IPS DF 6.9 (cell line): ENCODE data around the gene APBB1.

Experiments used
- DNase-seq: peaks from one replicate; pipeline ENCODE4 v3.0.0-alpha.2; 2013; ENCODE audit warnings: low read depth, low spot score
- H3K27ac ChIP-seq: one replicate; pipeline ENCODE4 v1.5.1; 2013; ENCODE audit warnings: low read length, control low read depth
- H3K27me3 ChIP-seq: 2 replicates; pipeline ENCODE4 v1.6.1; 2013; ENCODE audit warnings: mild to moderate bottlenecking, low read length; ENCODE audit not compliant: control insufficient read depth, insufficient read depth
- H3K36me3 ChIP-seq: 2 replicates; pipeline ENCODE4 v1.6.1; 2013; ENCODE audit warnings: low read length; ENCODE audit not compliant: control insufficient read depth, insufficient read depth
- H3K4me1 ChIP-seq: 2 replicates; pipeline ENCODE4 v1.6.1; 2013; ENCODE audit warnings: low read length; ENCODE audit not compliant: control insufficient read depth, insufficient read depth
- H3K4me3 ChIP-seq: 2 replicates; pipeline ENCODE4 v1.5.1; 2013; ENCODE audit warnings: mild to moderate bottlenecking, low read length
- H3K9me3 ChIP-seq: 2 replicates; pipeline ENCODE4 v1.6.1; 2013; ENCODE audit warnings: low read length, inconsistent platforms; ENCODE audit not compliant: control insufficient read depth, insufficient read depth
- WGBS: extraction: QIAGEN DNeasy Blood & Tissue Kit; methylation state at CpG from one replicate; pipeline ENCODE4 v1.1.7; 2013; ENCODE audit warnings: mixed read lengths, missing lambda C conversion rate; ENCODE audit not compliant: insufficient read length, insufficient coverage; 5-methylcytosine and 5-hydroxymethylcytosine counted together

The APBB1 gene

GRCh38 chr11:6417907-6418556 is 862 bp downstream of the APBB1 start:
- Histone ChIP-seq H3K9me3 (no peaks in the 10 kb centered on the region), H3K27me3 (peaks cover 5% of the 10 kb centered on the region; the same call in 1 of the 2 replicates), H3K4me3 (peak overlapping the region; percentile 90; the same call in 1 of the 2 replicates), H3K36me3 (no peaks in the 10 kb centered on the region), H3K27ac (no peak overlapping the region), H3K4me1 (no peaks in the 10 kb centered on the region)
- DNase-seq: no peak
- WGBS: no CpG with 5 or more reads among the region's 7 CpGs

GRCh38 chr11:6415797-6416196 is 3.1 kb downstream of the APBB1 start:
- H3K27me3 ChIP-seq: peaks cover 5% of the 10 kb centered on the region; the same call in 1 of the 2 replicates
- no peaks in the 10 kb centered on the region for H3K9me3 ChIP-seq
- H3K36me3 ChIP-seq: no peaks in the 10 kb centered on the region
- DNase-seq: no peak
- H3K4me1 ChIP-seq: no peaks in the 10 kb centered on the region
- H3K27ac ChIP-seq: no peak overlapping the region
- no CpG with 5 or more reads among the region's 6 CpGs for WGBS
- H3K4me3 ChIP-seq: no peak overlapping the region

GRCh38 chr11:6414874-6415328 is 4.0 kb downstream of the APBB1 start:
- WGBS: no CpG with 5 or more reads among the region's 3 CpGs
- H3K9me3 ChIP-seq: no peaks in the 10 kb centered on the region
- no peaks in the 10 kb centered on the region for H3K36me3 ChIP-seq
- H3K4me3 ChIP-seq: no peak overlapping the region
- peaks cover 5% of the 10 kb centered on the region; the same call in 1 of the 2 replicates for H3K27me3 ChIP-seq
- no peaks in the 10 kb centered on the region for H3K4me1 ChIP-seq
- no peak overlapping the region for H3K27ac ChIP-seq
- no peak for DNase-seq

GRCh38 chr11:6413791-6414201 is 5.1 kb downstream of the APBB1 start:
- Histone ChIP-seq H3K36me3 (no peaks in the 10 kb centered on the region), H3K27ac (no peak overlapping the region), H3K4me1 (no peaks in the 10 kb centered on the region), H3K27me3 (no peaks in the 10 kb centered on the region; the same call in 1 of the 2 replicates), H3K4me3 (no peak overlapping the region), H3K9me3 (no peaks in the 10 kb centered on the region)
- no peak for DNase-seq
- WGBS: no CpG with 5 or more reads among the region's 12 CpGs

GRCh38 chr11:6411594-6412031 is 7.3 kb downstream of the APBB1 start:
- no peak for DNase-seq
- no peaks in the 10 kb centered on the region for H3K4me1 ChIP-seq
- H3K36me3 ChIP-seq: no peaks in the 10 kb centered on the region
- no peaks in the 10 kb centered on the region for H3K9me3 ChIP-seq
- H3K27ac ChIP-seq: no peak overlapping the region
- H3K27me3 ChIP-seq: no peaks in the 10 kb centered on the region
- no peak overlapping the region for H3K4me3 ChIP-seq
- WGBS: no CpG with 5 or more reads among the region's 10 CpGs

- Histone ChIP-seq H3K36me3 (no peaks in the 10 kb centered on the region), H3K4me3 (no peak overlapping the region), H3K9me3 (no peaks in the 10 kb centered on the region), H3K4me1 (no peaks in the 10 kb centered on the region), H3K27me3 (no peaks in the 10 kb centered on the region), H3K27ac (no peak overlapping the region)
- WGBS: no CpG with 5 or more reads among the region's 23 CpGs
- DNase-seq: no peak
Measured at GRCh38 chr11:6410695-6411430, 8.0 kb downstream of the APBB1 start.

- no peaks in the 10 kb centered on the region for H3K36me3 ChIP-seq
- no peaks in the 10 kb centered on the region for H3K9me3 ChIP-seq
- DNase-seq: no peak
- no CpG with 5 or more reads among the region's 2 CpGs for WGBS
- no peak overlapping the region for H3K27ac ChIP-seq
- H3K27me3 ChIP-seq: no peaks in the 10 kb centered on the region
- peaks cover 3% of the 10 kb centered on the region for H3K4me1 ChIP-seq
- no peak overlapping the region for H3K4me3 ChIP-seq
Measured at GRCh38 chr11:6406370-6406769, 12.5 kb downstream of the APBB1 start.

- DNase-seq: no peak
- H3K27ac ChIP-seq: no peak overlapping the region
- H3K4me1 ChIP-seq: peaks cover 3% of the 10 kb centered on the region
- H3K4me3 ChIP-seq: no peak overlapping the region
- WGBS: 100% methylated on average over 1 of the region's 6 CpGs
- no peaks in the 10 kb centered on the region for H3K9me3 ChIP-seq
- H3K36me3 ChIP-seq: no peaks in the 10 kb centered on the region
- no peaks in the 10 kb centered on the region for H3K27me3 ChIP-seq
Measured at GRCh38 chr11:6405846-6406245, 13.0 kb downstream of the APBB1 start.

GRCh38 chr11:6405052-6405667 is 13.7 kb downstream of the APBB1 start:
- H3K4me3 ChIP-seq: no peak overlapping the region
- H3K9me3 ChIP-seq: no peaks in the 10 kb centered on the region
- no CpG with 5 or more reads among the region's 13 CpGs for WGBS
- H3K27me3 ChIP-seq: no peaks in the 10 kb centered on the region
- H3K27ac ChIP-seq: no peak overlapping the region
- peaks cover 3% of the 10 kb centered on the region for H3K4me1 ChIP-seq
- H3K36me3 ChIP-seq: no peaks in the 10 kb centered on the region
- DNase-seq: no peak

GRCh38 chr11:6404342-6405051 is 14.4 kb downstream of the APBB1 start:
- no peak for DNase-seq
- WGBS: no CpG with 5 or more reads among the region's 16 CpGs

More at GRCh38 chr11:6404342-6405051, 14.4 kb downstream of the APBB1 start:
- H3K4me1 ChIP-seq: peaks cover 3% of the 10 kb centered on the region
- no peaks in the 10 kb centered on the region for H3K27me3 ChIP-seq
- H3K9me3 ChIP-seq: no peaks in the 10 kb centered on the region
- no peaks in the 10 kb centered on the region for H3K36me3 ChIP-seq
- no peak overlapping the region for H3K27ac ChIP-seq
- H3K4me3 ChIP-seq: no peak overlapping the region
